HG03460 (cell line): ENCODE measurements around the gene HOXA5.

Experiments
- ATAC-seq: cut with Tn5 transposase; IDR thresholded peaks from one replicate; pipeline ENCODE4 v1.9.1; 2021; ENCODE audit not compliant: unreplicated experiment

Gene HOXA5

GRCh38 chr7:27138472-27138871 lies 5.0 kb downstream of the HOXA5 start:
- ATAC-seq: no peak

DNA sequence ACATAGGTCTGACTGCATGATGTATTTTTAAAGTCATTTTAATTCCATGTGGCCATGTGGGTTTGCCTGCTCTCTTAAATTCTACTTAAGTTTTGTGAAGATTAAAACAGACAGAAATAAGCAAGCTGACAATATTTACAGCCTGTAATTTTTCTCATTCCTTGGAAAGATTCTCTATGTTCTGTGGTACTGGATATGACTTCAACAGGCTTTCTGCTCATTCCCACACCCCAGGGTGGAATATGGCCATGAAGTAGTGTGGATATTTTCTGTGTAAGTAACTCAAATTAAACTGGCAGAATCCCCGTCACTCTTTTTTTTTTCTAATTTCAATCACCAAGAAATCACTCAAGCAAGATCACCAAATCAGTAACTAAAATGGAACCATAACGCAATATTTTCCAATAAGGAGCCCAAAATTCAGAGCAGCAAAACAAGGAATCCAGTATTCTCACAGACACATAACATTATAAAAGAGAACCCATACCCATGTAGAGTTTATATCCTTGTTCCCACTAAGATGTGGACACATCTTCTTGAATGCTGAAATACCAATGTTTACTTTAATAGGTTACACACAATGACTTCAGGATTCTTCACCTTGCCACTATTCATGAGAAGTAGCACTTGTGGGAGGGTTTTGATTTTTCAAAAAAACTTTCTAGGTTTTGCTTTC lies 5.7 kb downstream of the HOXA5 start:
- ATAC-seq: no peak

- ATAC-seq: no peak
These were observed 9.1 kb downstream of the HOXA5 start for GRCh38 chr7:27134392-27134791.

- ATAC-seq: no peak
These were observed 9.9 kb downstream of the HOXA5 start for GRCh38 chr7:27133409-27134231.

- no peak for ATAC-seq
These were observed 10.5 kb downstream of the HOXA5 start for GRCh38 chr7:27132978-27133377.

GRCh38 chr7:27132214-27132613 lies 11.3 kb downstream of the HOXA5 start:
- ATAC-seq: no peak

DNA sequence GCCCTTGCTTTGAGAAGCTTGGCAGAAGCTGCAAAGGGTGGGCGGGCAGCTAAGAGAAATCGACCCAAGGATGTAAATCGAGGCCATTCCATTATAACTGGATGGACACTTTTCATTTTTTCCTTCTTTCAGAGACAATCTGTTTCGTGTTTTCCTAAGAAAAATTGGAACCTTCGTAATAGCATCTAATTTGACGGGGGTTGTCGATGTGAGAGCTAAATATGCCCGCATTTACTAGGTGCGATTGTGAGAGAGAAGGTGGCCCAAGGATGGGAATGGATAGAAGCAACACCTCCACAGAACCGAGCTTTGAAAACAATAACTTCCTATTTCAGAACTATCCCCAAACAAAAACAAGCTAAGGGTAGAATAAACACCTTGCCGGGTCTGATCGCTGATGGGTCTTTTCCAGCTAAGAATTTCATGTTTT lies 12.1 kb downstream of the HOXA5 start:
- ATAC-seq: no peak

- no peak for ATAC-seq
These were observed 12.7 kb downstream of the HOXA5 start, which contains the start of gene HOXA4 for GRCh38 chr7:27130540-27131389. HOXA4 (minus strand) TSS chr7:27130757; CDS start chr7:27130733, 24 bp downstream.

DNA sequence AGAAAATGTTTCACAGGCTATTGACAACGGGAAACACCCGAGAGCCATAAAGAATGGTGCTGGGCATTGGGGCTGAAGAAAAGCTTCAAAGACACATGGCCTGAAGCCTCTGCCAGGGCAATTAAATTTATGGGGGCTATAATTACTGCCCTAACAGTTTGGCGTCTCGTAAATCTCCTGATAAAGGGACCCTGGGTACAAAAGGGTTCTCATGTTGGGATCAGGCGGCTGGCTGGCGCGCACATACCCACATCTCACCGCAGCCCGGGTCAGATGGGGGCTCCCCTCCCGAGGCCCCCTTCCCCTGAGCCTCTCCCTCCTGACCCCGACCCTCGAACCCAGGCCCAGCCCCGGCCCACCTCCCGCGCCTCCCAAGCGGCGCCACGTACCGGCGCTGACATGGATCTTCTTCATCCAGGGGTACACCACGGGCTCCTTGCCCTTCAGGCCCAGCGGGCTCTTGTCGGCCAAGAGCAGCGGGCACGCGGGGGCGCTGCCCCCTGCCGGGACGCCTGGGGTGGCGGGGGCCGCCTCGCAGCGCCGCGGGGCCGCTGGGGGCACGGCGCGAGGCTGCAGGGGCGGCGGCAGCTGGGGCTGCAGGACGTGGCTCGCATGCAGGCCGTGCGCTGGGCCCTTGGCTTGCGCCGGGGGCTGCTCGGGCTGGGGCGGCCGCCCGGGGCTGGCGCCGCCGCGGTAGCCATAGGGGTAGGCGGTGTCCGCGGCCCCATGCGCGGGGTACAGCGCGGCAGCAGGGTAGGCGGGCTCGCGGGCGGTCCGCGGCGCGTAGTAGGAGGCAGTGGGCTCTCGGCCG lies 13.5 kb downstream of the HOXA5 start:
- no peak for ATAC-seq

DNA sequence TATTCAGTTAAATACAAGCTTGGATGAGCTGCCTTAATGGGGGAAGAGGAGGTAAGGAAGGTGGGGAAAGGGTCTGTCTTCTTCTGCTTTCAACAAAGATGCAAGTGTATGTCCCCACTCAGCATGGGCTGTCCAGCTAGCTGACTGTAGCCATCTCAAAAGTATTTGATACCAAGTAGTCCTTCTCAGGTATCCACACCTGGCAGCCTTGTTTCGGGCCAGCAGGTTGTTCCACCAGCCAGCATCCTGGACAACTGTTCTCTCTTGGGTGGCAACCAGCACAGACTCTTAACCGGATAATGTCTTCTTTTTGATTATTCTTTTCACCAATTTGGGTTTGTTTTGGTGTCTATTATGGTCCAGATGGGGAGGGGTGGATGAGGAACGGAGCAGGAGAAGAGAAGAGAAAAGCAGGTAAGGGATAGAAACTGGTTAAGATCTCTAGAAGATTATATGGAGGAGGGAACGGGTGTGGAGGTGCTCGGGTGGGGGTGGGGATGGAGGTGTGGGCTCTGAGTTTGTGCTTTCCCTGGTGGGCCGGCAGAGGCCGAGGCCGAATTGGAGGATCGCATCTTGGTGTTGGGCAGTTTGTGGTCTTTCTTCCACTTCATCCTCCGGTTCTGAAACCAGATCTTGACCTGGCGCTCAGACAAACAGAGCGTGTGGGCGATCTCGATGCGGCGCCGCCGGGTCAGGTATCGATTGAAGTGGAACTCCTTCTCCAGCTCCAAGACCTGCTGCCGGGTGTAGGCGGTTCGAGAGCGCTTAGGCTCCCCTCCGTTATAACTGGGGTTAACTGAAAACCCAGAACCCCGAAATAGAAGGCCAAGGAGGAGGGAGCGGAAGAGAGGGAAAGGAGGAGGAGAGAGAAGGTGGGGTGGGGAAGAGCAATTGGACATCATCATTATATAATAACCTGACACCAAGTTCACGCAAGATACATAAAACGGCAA lies 14.4 kb downstream of the HOXA5 start:
- ATAC-seq: no peak

- no peak for ATAC-seq
These were observed 15.4 kb downstream of the HOXA5 start for GRCh38 chr7:27128034-27128433.

- ATAC-seq: no peak
These were observed 16.7 kb downstream of the HOXA5 start for GRCh38 chr7:27126596-27127327.

DNA sequence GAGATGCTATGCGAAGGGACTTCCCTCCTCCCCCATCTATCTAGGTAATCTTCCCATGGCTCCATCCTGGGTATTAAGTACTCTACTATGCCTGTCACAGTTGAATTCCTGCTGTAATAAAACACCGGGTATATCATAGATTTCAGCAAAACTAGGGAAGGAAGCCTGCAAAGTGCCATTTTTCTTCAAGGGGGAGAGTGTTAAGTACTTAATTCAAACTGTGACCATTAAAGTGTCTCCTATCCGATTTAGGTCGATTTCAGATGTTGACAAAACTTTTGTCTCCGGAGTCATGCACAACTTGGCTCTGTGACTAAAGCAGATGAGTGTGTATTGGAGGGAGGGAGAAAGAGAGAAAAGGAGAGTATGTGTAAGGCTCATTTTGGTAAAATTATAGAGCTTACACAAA lies 17.5 kb downstream of the HOXA5 start:
- ATAC-seq: no peak

DNA sequence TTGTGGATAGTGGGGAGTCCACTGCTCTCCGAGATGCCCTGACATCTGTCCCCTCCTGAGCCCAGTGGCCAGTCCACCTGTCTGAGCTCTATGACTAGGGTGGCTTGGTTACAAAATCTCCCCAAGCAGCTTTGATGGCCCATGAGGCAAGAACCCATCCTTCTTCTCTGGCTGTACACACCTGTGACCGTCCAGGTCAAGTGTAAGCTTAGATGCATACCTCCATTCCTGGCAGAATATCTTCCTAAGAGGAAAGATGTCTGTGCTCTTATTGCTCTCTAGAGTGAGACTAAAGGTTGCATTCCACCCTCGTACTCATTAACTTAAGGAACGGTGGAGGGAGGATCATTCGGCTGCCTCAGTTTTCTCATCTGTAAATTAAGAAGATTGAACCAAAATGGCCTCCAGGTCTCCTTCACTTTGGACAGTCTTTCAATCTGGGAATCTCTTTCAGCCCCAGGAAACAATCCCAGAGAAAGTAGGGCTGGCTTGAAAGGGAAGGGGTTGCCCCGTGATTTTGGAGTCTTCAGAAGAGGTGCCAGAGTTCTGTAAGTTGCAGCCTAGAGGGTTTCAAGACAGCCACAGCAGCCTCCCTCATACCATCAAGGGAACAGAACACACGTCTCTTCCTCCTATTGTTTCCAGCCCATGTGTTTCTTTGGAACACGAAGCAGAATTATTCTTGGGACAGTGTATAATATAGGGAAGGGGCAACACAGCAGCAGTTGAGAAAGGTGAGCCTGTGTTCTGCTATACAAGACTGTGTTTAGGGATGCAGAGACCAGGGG lies 18.4 kb downstream of the HOXA5 start:
- ATAC-seq: no peak

DNA sequence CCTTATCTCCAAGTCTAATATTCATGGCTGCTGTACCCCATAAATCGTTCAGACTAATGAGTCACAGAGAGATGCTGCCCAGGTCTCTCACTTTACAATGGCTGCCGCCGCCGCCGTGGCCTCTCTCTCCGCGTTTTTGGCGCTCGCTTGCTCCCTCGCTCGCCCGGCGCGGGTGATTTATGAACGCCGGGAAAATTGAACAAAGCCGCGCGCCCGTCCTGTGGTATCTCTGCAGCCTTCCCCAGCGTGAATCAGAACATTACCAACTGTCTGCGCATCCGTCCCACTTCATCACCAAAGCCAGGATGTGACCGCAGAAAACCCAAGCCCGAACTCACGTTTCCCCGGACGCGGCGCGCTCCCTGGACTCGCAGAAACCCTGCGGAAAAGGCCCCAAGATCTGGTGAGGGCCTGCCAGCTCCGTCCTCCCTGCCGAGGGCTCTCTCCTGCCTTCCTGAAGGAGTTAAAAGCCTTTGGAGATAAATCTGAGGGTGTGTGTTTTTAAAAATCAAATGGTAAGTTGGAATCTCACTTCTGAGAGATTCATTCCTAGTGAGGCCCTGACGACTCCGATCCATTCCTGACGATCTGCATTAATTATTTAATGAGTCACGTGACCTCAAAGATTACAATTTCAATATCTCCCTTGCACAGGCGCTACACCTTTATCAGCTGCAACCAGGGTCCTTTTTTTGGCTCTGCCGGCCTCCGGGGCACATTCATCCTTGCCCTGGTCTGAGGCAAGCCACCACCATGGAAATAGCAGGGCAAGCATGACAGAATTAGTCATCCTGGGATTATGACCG lies 19.2 kb downstream of the HOXA5 start:
- no peak for ATAC-seq

DNA sequence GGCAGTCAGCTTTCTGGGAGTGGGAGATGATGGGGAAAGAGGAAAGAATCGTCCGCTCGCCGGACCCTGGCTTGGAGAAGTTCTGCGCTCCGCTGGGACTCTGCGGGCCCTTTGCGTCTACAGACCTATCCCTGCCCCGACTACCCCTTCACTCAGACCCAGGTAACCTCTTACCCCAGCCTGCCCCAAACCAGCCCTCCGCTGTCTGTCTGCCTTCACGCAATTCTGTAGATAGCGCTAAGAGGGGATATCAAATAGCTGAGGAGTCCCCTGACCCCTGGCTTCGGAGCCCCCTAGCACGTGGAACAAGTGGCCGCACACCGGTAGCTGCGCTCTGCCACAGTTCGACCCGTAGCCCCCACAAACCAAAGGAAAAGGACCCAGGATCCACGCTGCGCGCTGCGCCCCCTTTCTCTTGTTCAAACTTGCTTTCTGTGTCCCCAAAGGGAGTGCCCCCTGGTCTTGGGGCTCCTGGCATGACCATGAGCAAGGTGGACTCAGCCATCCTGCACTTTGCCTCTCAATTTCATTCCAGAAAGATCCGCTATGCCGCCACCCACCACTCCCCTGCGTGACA lies 19.9 kb downstream of the HOXA5 start:
- ATAC-seq: no peak

DNA sequence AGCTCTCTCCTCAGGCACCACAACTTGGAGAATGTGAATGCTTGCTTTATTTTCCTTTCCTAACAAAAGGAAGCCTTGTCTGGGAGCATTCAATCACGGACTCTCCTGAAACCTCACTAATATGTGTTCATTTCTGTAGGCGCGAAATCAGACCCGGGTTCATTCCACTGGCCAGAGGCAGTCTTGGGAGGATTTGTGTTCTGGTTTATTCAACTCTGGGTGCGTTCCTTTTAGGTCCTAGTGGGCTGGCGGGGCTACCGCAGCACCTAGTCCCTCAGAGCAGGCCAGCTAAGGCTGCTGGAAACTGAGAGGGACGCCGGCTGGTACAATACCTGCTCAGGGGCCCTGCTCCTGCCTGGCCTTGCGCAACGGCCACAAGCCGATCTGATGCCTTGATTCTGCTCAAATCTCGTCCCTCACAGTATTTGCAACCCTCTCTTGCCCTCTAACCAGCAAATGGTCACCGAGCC lies 20.4 kb downstream of the HOXA5 start:
- no peak for ATAC-seq
